Measurements from ENCODE around the gene FAM25G.

Gene FAM25G

GRCh38 chr10:47452495-47453140, 38.9 kb downstream of the FAM25G start:
- H3K4me3 ChIP-seq (ENCODE audit: low read length): no peak overlapping the region
- DNase-seq (ENCODE audit: low read depth): no peak
- TF ChIP-seq, protein P1, sequence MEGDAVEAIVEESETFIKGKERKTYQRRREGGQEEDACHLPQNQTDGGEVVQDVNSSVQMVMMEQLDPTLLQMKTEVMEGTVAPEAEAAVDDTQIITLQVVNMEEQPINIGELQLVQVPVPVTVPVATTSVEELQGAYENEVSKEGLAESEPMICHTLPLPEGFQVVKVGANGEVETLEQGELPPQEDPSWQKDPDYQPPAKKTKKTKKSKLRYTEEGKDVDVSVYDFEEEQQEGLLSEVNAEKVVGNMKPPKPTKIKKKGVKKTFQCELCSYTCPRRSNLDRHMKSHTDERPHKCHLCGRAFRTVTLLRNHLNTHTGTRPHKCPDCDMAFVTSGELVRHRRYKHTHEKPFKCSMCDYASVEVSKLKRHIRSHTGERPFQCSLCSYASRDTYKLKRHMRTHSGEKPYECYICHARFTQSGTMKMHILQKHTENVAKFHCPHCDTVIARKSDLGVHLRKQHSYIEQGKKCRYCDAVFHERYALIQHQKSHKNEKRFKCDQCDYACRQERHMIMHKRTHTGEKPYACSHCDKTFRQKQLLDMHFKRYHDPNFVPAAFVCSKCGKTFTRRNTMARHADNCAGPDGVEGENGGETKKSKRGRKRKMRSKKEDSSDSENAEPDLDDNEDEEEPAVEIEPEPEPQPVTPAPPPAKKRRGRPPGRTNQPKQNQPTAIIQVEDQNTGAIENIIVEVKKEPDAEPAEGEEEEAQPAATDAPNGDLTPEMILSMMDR (conservative IDR thresholded peaks at IDR 0.05; ENCODE audit: low read depth, low read length): no peak

- TF ChIP-seq, protein P1 (conservative IDR thresholded peaks at IDR 0.05; ENCODE audit: low read depth, low read length): no peak
- DNase-seq (ENCODE audit: low read depth): no peak
- H3K4me3 ChIP-seq (ENCODE audit: low read length): no peak overlapping the region
These were observed 39.5 kb downstream of the FAM25G start for GRCh38 chr10:47451998-47452494.

- TF ChIP-seq, protein P1 (conservative IDR thresholded peaks at IDR 0.05; ENCODE audit: low read depth, low read length): no peak
- H3K4me3 ChIP-seq (ENCODE audit: low read length): no peak overlapping the region
- no peak for DNase-seq (ENCODE audit: low read depth)
These were observed 40.1 kb downstream of the FAM25G start for GRCh38 chr10:47451273-47451997.

DNA sequence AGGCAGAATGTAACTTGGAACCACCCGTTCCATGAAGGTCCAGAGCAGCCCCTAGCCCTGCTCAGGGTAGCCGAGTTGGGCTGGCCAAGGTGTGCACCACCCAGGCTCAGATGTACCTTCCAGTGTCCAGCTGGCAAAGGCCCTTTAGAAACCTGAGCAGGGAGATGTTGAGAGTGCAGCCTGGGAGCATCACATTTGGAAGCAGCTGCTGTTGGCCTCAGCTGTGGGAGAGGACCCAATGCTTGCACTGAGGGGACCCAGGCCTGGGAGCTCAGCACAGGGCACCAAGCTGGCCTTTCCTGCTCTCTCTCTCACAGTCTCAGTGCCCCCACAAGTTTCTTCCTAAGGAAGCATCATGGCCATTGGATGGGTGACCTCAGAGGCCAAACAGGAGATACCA, 41.1 kb downstream of the FAM25G start:
- no peak for DNase-seq (ENCODE audit: low read depth)
- TF ChIP-seq, protein P1 (conservative IDR thresholded peaks at IDR 0.05; ENCODE audit: low read depth, low read length): no peak
- no peak overlapping the region for H3K4me3 ChIP-seq (ENCODE audit: low read length)

DNA sequence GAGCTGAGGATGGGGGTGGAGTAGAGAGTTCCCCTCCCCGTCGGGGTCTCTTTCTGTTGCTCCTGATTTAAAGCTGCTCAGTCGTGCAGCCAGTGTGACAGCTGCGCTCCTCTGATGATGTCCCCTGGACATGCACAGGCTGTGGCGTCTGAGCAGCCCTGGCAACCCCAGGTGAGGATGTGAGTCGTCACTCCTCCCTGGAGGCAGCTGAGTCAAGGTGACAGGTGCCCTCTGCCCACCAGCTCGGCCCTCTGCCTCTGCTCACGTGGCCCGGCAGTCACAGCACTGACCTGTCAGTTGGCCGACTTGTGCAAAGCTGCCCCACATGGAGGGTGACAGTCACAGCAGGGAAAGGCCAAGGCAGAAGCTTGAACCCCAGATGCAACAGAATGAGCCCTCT, 41.5 kb downstream of the FAM25G start:
- TF ChIP-seq, protein P1 (conservative IDR thresholded peaks at IDR 0.05; ENCODE audit: low read depth, low read length): no peak
- H3K4me3 ChIP-seq (ENCODE audit: low read length): no peak overlapping the region
- no peak for DNase-seq (ENCODE audit: low read depth)

GRCh38 chr10:47449102-47449978, 42.2 kb downstream of the FAM25G start:
- TF ChIP-seq, protein P1 (conservative IDR thresholded peaks at IDR 0.05; ENCODE audit: low read depth, low read length): no peak

More at GRCh38 chr10:47449102-47449978, 42.2 kb downstream of the FAM25G start:
- DNase-seq (ENCODE audit: low read depth): no peak
- no peak overlapping the region for H3K4me3 ChIP-seq (ENCODE audit: low read length)
